Calu3 (cell line): ENCODE results near the gene LRBA. TPM values are rescaled to one million over a fixed set of nuclear protein-coding genes. Genes with fewer than 3 reads are reported as not detected.
"Not testable (repeated sequence)": the region's sequence is repeated elsewhere in the genome, so short reads cannot be mapped to it uniquely, and the experiment has no call there.

ENCODE experiments used
- BruUV-seq: library from RNA; stranded (reverse); fragments of 400-500 nt; replicated peaks from 2 replicates; lab custom pipeline; 2021; lab: Mats Ljungman, UMichigan
- CTCF ChIA-PET: fragments of 300-600 bp; sonication (Branson Sonifier 250); formaldehyde crosslinking; loops from one replicate; lab custom pipeline; 2022; ENCODE audit warnings: antibody characterized with exemption; lab: Charles Lee
- DNase-seq: peaks from one replicate; pipeline ENCODE4 v3.0.0; 2022
- H3K27ac Mint-ChIP-seq: one replicate; pipeline ENCODE4 v1.8.0; 2022; ENCODE audit warnings: mixed read lengths; ENCODE audit not compliant: unreplicated experiment
- H3K27me3 Mint-ChIP-seq: one replicate; pipeline ENCODE4 v1.8.0; 2022; ENCODE audit warnings: mixed read lengths; ENCODE audit not compliant: unreplicated experiment
- H3K36me3 Mint-ChIP-seq: one replicate; pipeline ENCODE4 v1.8.0; 2022; ENCODE audit warnings: mild to moderate bottlenecking, moderate library complexity, mixed read lengths; ENCODE audit not compliant: insufficient read depth, unreplicated experiment
- H3K4me1 Mint-ChIP-seq: one replicate; pipeline ENCODE4 v1.8.0; 2022; ENCODE audit warnings: mild to moderate bottlenecking, low read depth, mixed read lengths; ENCODE audit not compliant: unreplicated experiment
- H3K4me3 Mint-ChIP-seq: one replicate; pipeline ENCODE4 v1.8.0; 2022; ENCODE audit warnings: mild to moderate bottlenecking, low read depth, moderate library complexity, mixed read lengths; ENCODE audit not compliant: unreplicated experiment
- H3K9me3 Mint-ChIP-seq: one replicate; pipeline ENCODE4 v1.8.0; 2022; ENCODE audit warnings: low read depth, mixed read lengths; ENCODE audit not compliant: unreplicated experiment
- CTCF ChIP-seq: fragments of 200-600 bp; IDR thresholded peaks from one replicate; pipeline ENCODE4 v1.8.0; 2022; ENCODE audit warnings: antibody characterized with exemption; ENCODE audit not compliant: unreplicated experiment
- intact Hi-C: fragments of 100-400 bp; cut with micrococcal nuclease; formaldehyde crosslinking; loops from one replicate; pipeline ENCODE4 v1.10.0; 2022; ENCODE audit not compliant: unreplicated experiment
- total RNA-seq: library from RNA; stranded (reverse); gene quantifications from 2 replicates; pipeline ENCODE4 v1.2.3, GENCODE V29; 2022

The LRBA gene
- total RNA-seq, 1 experiment from 2014 or later: 49.0 TPM

GRCh38 chr4:150664935-150665334 lies 350.1 kb downstream of the LRBA start:
- CTCF ChIA-PET: no interaction called here
- no TSS peak for BruUV-seq
- Mint-ChIP-seq H3K4me3 (no peak overlapping the region), H3K27me3 (no peaks in the 10 kb centered on the region), H3K9me3 (no peaks in the 10 kb centered on the region), H3K27ac (no peak overlapping the region), H3K36me3 (no peaks in the 10 kb centered on the region), H3K4me1 (peaks cover 8% of the 10 kb centered on the region)
- intact Hi-C loops: no loop called here
- DNase-seq: no peak
- TF ChIP-seq CTCF: no peak

- no TSS peak for BruUV-seq
- CTCF ChIA-PET: no interaction called here
- H3K4me1 Mint-ChIP-seq: peaks cover 8% of the 10 kb centered on the region
- no peaks in the 10 kb centered on the region for H3K9me3 Mint-ChIP-seq
- no peak overlapping the region for H3K4me3 Mint-ChIP-seq
- intact Hi-C loops: no loop called here
- H3K36me3 Mint-ChIP-seq: no peaks in the 10 kb centered on the region
- DNase-seq: no peak
- H3K27me3 Mint-ChIP-seq: no peaks in the 10 kb centered on the region
- no peak for TF ChIP-seq CTCF
- no peak overlapping the region for H3K27ac Mint-ChIP-seq
Observed at GRCh38 chr4:150662686-150663085, 352.4 kb downstream of the LRBA start.

GRCh38 chr4:150661551-150661950 lies 353.5 kb downstream of the LRBA start:
- DNase-seq, H3K4me3 Mint-ChIP-seq, H3K36me3 Mint-ChIP-seq, H3K27me3 Mint-ChIP-seq, H3K9me3 Mint-ChIP-seq, H3K4me1 Mint-ChIP-seq, H3K27ac Mint-ChIP-seq, intact Hi-C loops, CTCF ChIA-PET, BruUV-seq: not testable (repeated sequence)

GRCh38 chr4:150658258-150658657 lies 356.8 kb downstream of the LRBA start:
- H3K4me3 Mint-ChIP-seq, DNase-seq, H3K27me3 Mint-ChIP-seq, intact Hi-C loops, H3K27ac Mint-ChIP-seq, CTCF ChIA-PET, H3K4me1 Mint-ChIP-seq, H3K9me3 Mint-ChIP-seq, BruUV-seq, H3K36me3 Mint-ChIP-seq: not testable (repeated sequence)

GRCh38 chr4:150656891-150657290 lies 358.2 kb downstream of the LRBA start:
- H3K27me3 Mint-ChIP-seq: no peaks in the 10 kb centered on the region
- no peaks in the 10 kb centered on the region for H3K9me3 Mint-ChIP-seq
- H3K27ac Mint-ChIP-seq: no peak overlapping the region
- no peaks in the 10 kb centered on the region for H3K36me3 Mint-ChIP-seq
- no peak overlapping the region for H3K4me3 Mint-ChIP-seq
- BruUV-seq: no TSS peak
- H3K4me1 Mint-ChIP-seq: no peaks in the 10 kb centered on the region
- CTCF ChIA-PET: no interaction called here
- intact Hi-C loops: no loop called here
- no peak for TF ChIP-seq CTCF
- no peak for DNase-seq
